MCF 10A (cell line): ENCODE measurements around the gene UTF1. TPM values are rescaled to one million over a fixed set of nuclear protein-coding genes. Genes with fewer than 3 reads are reported as not detected.
A peak's percentile ranks its signal among the peaks of the same experiment; 100 is the strongest.
"Not testable (repeated sequence)": the region's sequence is repeated elsewhere in the genome, so short reads cannot be mapped to it uniquely, and the experiment has no call there.

Experiments
- BruUV-seq: library from RNA; stranded (reverse); fragments of 400-500 nt; replicated peaks from 2 replicates; lab custom pipeline; 2021; lab: Mats Ljungman, UMichigan
- CTCF ChIA-PET: fragments of 300-600 bp; sonication (Branson Sonifier 250); formaldehyde crosslinking; extraction: SDS; loops from one replicate; lab custom pipeline; 2021; ENCODE audit warnings: antibody characterized with exemption, inconsistent platforms; lab: Yijun Ruan, JAX
- POLR2A ChIA-PET: fragments of 300-600, 350-650 bp; sonication (Branson Sonifier 250); formaldehyde crosslinking; extraction: SDS; loops from one replicate; lab custom pipeline; 2020; ENCODE audit warnings: antibody characterized with exemption, inconsistent platforms; lab: Yijun Ruan, JAX
- DNase-seq: peaks from one replicate; pipeline ENCODE4 v3.0.0-alpha.2; 2018; ENCODE audit not compliant: unreplicated experiment
- H3K27ac Mint-ChIP-seq: one replicate; pipeline ENCODE4 v1.8.0; 2022; ENCODE audit warnings: mild to moderate bottlenecking, low read depth, mixed read lengths; ENCODE audit not compliant: unreplicated experiment
- H3K27me3 Mint-ChIP-seq: one replicate; pipeline ENCODE4 v1.8.0; 2022; ENCODE audit warnings: mixed read lengths; ENCODE audit not compliant: insufficient read depth, unreplicated experiment
- H3K36me3 Mint-ChIP-seq: one replicate; pipeline ENCODE4 v1.8.0; 2022; ENCODE audit warnings: mild to moderate bottlenecking, moderate library complexity, mixed read lengths; ENCODE audit not compliant: insufficient read depth, unreplicated experiment
- H3K4me1 Mint-ChIP-seq: one replicate; pipeline ENCODE4 v1.8.0; 2022; ENCODE audit warnings: mixed read lengths; ENCODE audit not compliant: insufficient read depth, unreplicated experiment
- H3K4me3 Mint-ChIP-seq: one replicate; pipeline ENCODE4 v1.8.0; 2022; ENCODE audit warnings: mild to moderate bottlenecking, moderate library complexity, mixed read lengths; ENCODE audit not compliant: unreplicated experiment
- H3K9me3 Mint-ChIP-seq: one replicate; pipeline ENCODE4 v1.8.0; 2022; ENCODE audit warnings: mixed read lengths; ENCODE audit not compliant: unreplicated experiment
- CTCF ChIP-seq: fragments of 200-600 bp; IDR thresholded peaks from one replicate; pipeline ENCODE4 v1.8.0; 2022; ENCODE audit warnings: antibody characterized with exemption, mild to moderate bottlenecking; ENCODE audit not compliant: unreplicated experiment
- intact Hi-C: fragments of 100-400 bp; cut with micrococcal nuclease; formaldehyde crosslinking; loops from 2 replicates; pipeline ENCODE4 v1.14.1; 2022
- total RNA-seq: library from RNA; stranded (reverse); gene quantifications from 2 replicates; pipeline ENCODE4 v1.2.3, GENCODE V29; 2022

Gene UTF1
- total RNA-seq, 1 experiment from 2014 or later, result not detected

- Mint-ChIP-seq H3K36me3 (no peaks in the 10 kb centered on the region), H3K27me3 (no peaks in the 10 kb centered on the region), H3K4me1 (peaks cover 26% of the 10 kb centered on the region), H3K9me3 (no peaks in the 10 kb centered on the region), H3K4me3 (no peak overlapping the region), H3K27ac (no peak overlapping the region)
- no peak for TF ChIP-seq CTCF
- POLR2A ChIA-PET, result no interaction called here
- intact Hi-C loops, result no loop called here
- no TSS peak for BruUV-seq
- DNase-seq, result peak; percentile 18
- CTCF ChIA-PET, result interaction anchor here (1.2 to 1.3 kb wide), 2 partner anchors 11 to 43 kb away, joined by 3 to 7 read pairs; no protein-coding TSS in a partner anchor
Measured at GRCh38 chr10:133264461-133264860, 34.4 kb downstream of the UTF1 start.

GRCh38 chr10:133265052-133265451, 35.0 kb downstream of the UTF1 start:
- ChIA-PET POLR2A (interaction anchor here (0.7 to 1.1 kb wide), 2 partner anchors 11 to 42 kb away, joined by 3 read pairs; no protein-coding TSS in a partner anchor), CTCF (interaction anchor here (1.2 kb wide), 1 partner anchor 10 kb away, joined by 3 read pairs; no protein-coding TSS in a partner anchor)
- BruUV-seq, H3K27ac Mint-ChIP-seq, H3K27me3 Mint-ChIP-seq, intact Hi-C loops, DNase-seq, H3K4me3 Mint-ChIP-seq, H3K36me3 Mint-ChIP-seq, H3K9me3 Mint-ChIP-seq: not testable (repeated sequence)
- H3K4me1 Mint-ChIP-seq, result peaks cover 22% of the 10 kb centered on the region

GRCh38 chr10:133266056-133266795, 36.2 kb downstream of the UTF1 start:
- Mint-ChIP-seq H3K4me1 (peaks cover 11% of the 10 kb centered on the region), H3K27ac (no peak overlapping the region), H3K27me3 (no peaks in the 10 kb centered on the region), H3K4me3 (no peak overlapping the region), H3K9me3 (no peaks in the 10 kb centered on the region), H3K36me3 (no peaks in the 10 kb centered on the region)
- intact Hi-C loops, result no loop called here
- ChIA-PET POLR2A (interaction anchor here (1.1 kb wide), 1 partner anchor 41 kb away, joined by 3 read pairs; no protein-coding TSS in a partner anchor), CTCF (interaction anchor here (1.0 to 1.1 kb wide), 2 partner anchors 9 to 12 kb away, joined by 3 to 5 read pairs; no protein-coding TSS in a partner anchor)
- no TSS peak for BruUV-seq
- TF ChIP-seq CTCF, result no peak
- DNase-seq, result no peak

GRCh38 chr10:133267293-133267692, 37.3 kb downstream of the UTF1 start:
- no peaks in the 10 kb centered on the region for H3K36me3 Mint-ChIP-seq
- no peak for TF ChIP-seq CTCF
- ChIA-PET CTCF (interaction anchor here (0.9 to 1.0 kb wide), 3 partner anchors 9 to 124 kb away, joined by 3 to 5 read pairs (median 3); no protein-coding TSS in a partner anchor), POLR2A (interaction anchor here (0.7 to 1.8 kb wide), 2 partner anchors 10 to 365 kb away, joined by 4 to 6 read pairs; no protein-coding TSS in a partner anchor)
- no peak overlapping the region for H3K27ac Mint-ChIP-seq
- H3K4me3 Mint-ChIP-seq, result no peak overlapping the region
- intact Hi-C loops, result no loop called here
- no TSS peak for BruUV-seq
- peaks cover 11% of the 10 kb centered on the region for H3K4me1 Mint-ChIP-seq
- no peaks in the 10 kb centered on the region for H3K9me3 Mint-ChIP-seq
- H3K27me3 Mint-ChIP-seq, result no peaks in the 10 kb centered on the region
- no peak for DNase-seq
